Heart left ventricle (tissue), 16 donors: ENCODE measurements around the gene TRMT61A. TPM values are rescaled to one million over a fixed set of nuclear protein-coding genes. Genes with fewer than 3 reads are reported as not detected.

ENCODE experiments used
- ATAC-seq, 4 donors: fragments of 200-7000 bp; cut with Tn5 transposase; one replicate each; pipeline ENCODE4 v1.9.1; 2020 to 2022; ENCODE audit warnings: moderate library complexity in 4 of 4, mild to moderate bottlenecking in 3 of 4, moderate number of reproducible peaks in 1 of 4
- DNase-seq, 5 donors: peaks; one replicate each; pipeline ENCODE4 v3.0.0-alpha.2; 2020
- H3K27ac ChIP-seq, 12 donors: fragments of 200-600 bp; sonication (generic) in 4 of 12; one replicate each; pipeline versions ENCODE4 v1.5.0 to v1.8.0; 2016 to 2022; ENCODE audit warnings: mild to moderate bottlenecking in 2 of 12
- H3K27me3 ChIP-seq, 9 donors: fragments of 200-600 bp; sonication (generic) in 2 of 9; one replicate each; pipeline versions ENCODE4 v1.5.1 to v1.8.0; 2016 to 2022; ENCODE audit warnings: mild to moderate bottlenecking in 3 of 9
- H3K36me3 ChIP-seq, 9 donors: fragments of 200-600 bp; sonication (generic) in 2 of 9; one replicate each; pipeline versions ENCODE4 v1.5.0 to v1.8.0; 2018 to 2022; ENCODE audit warnings: mild to moderate bottlenecking in 2 of 9
- H3K4me1 ChIP-seq, 12 donors: fragments of 200-600 bp; sonication (generic) in 4 of 12; one replicate each; pipeline versions ENCODE4 v1.5.0 to v1.8.0; 2016 to 2022; ENCODE audit warnings: mild to moderate bottlenecking in 3 of 12
- H3K4me3 ChIP-seq, 12 donors: fragments of 200-600 bp; sonication (generic) in 4 of 12; one replicate each; pipeline versions ENCODE4 v1.5.0 to v1.8.0; 2017 to 2022; ENCODE audit warnings: mild to moderate bottlenecking in 9 of 12, moderate library complexity in 4 of 12
- H3K9me3 ChIP-seq, 12 donors: fragments of 200-600 bp; sonication (generic) in 4 of 12; one replicate each; pipeline versions ENCODE4 v1.5.0 to v1.8.0; 2016 to 2022; ENCODE audit warnings: mild to moderate bottlenecking in 1 of 12
- POLR2A ChIP-seq, 2 donors: fragments of 450-650 bp; IDR thresholded peaks; one replicate each; pipeline ENCODE4 v1.6.1; 2017; ENCODE audit warnings: antibody characterized with exemption in 2 of 2, mild to moderate bottlenecking in 2 of 2, moderate library complexity in 2 of 2
- WGBS, 4 donors: extraction: QIAGEN DNeasy Blood & Tissue Kit in 2 of 4; methylation state at CpG; one replicate each; pipeline versions ENCODE4 v1.1.5 to v1.1.7; 2013 to 2018; 5-methylcytosine and 5-hydroxymethylcytosine counted together
- intact Hi-C, 10 donors: fragments of 100-400 bp; cut with DNase I; formaldehyde crosslinking; loops; one replicate each; pipeline versions ENCODE4 v1.11.1 to v1.14.2; 2022
- polyA plus RNA-seq, 2 donors: library from polyadenylated mRNA; stranded (reverse); fragments of 200-250 nt; gene quantifications; one replicate each; pipeline ENCODE4 v1.2.3, GENCODE V29; 2013
- total RNA-seq, 9 donors: library from RNA; depleted of rRNA in 2 of 9; stranded (reverse); fragments of >200 nt in 2 of 9; fragmentation: NEBNext Ultra II Directional in 3 of 9; extraction: Animal tissue kit (Norgen Biotek cat#: 25700) in 3 of 9; gene quantifications; one replicate each; pipeline versions ENCODE4 v1.1.0 to v1.2.4, GENCODE V29; 2016 to 2023
- TF ChIP-seq, protein P1 (sequence below), 12 donors: fragments of 200-600 bp; sonication (generic) in 4 of 12; IDR thresholded peaks; one replicate each; pipeline versions ENCODE4 v1.5.0 to v1.8.0; 2018 to 2022; ENCODE audit warnings: antibody characterized with exemption in 12 of 12, mild to moderate bottlenecking in 5 of 12
- donor health status: ischemic (EF 13 %, LVEDD 7.1; RV severe dilation, severe dysfunction).
- donor health status: healthy with polysubstance abuse.
- donor health status: DM: no; HTN: yes; CAD: no.
- donor health status: DM: no; HTN: no; CAD: no.
- donor health status: ischemic (EF 25% LVEDD 6.9; RV normal size, moderate dysfunction).
- donor health status: ischemic (EF 25% LVEDD 5.7; RV mildly dilated, moderate dysfunction).
- donor health status: healthy.
- donor health status: DM: yes; HTN: yes; CAD: no.
- donor health status: ischemic (EF 35%, LVEDD 5.7; RV mildly dilated, moderate dysfunction).
- donor health status: nonischemic (EF 11% LVEDD 7.7; RV severe dilation, severe dysfunction).
- donor health status: DM: yes; HTN: yes; CAD: no.
- donor health status: PGD.
- donor health status: ischemic (EF 29% LVEDD 5.4; RV normal size, mild dysfunction).
- donor health status: nonischemic (EF 23%, LVEDD 6.1; RV moderate dilation, normal function).

Gene TRMT61A
- total and polyA plus RNA-seq, 11 donors: 3.2 to 15.9 (median 5.2) TPM

DNA sequence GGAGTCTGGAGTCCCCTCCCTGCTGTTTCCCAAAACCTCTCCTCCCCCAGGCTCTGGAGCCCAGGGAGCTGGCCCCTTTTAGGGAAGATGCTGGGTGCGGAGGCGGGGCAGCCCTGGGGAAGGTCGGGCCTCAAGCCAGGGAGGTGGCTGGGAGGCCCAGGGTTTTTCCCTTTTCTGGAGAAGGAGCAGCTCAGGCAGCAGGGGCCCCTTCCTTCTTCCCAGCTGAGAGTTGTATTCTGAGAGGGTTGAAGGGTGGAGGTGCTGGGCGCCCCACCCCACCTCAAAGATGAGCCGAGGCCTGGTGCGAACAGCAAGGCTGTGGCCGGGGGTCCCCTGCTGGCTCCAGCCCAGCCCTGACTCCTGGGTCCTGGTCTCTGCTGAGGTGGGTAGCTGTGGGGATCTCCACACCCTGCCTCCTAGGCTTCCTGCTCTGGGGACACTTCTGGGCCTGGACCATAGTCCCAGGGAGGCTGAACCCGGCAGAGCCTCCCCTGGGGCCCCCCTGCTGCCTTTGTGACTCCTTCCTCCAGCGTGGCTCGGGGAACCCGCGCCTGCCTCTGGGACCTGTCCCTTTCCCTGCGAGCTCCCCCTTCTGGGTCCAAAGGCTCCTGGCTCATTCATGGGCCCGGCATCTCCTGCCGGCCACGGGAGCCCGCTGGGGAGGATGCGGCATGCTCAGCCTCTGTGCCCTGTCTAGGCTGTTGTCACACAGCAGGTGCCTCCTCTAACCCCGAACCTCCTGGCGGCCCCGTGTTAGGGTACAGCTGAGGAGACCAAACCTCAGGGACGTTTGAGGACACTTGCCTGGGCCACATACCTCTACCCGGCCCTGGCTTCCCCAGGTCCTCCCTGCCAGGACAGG, 4.4 kb downstream of the TRMT61A start:
- Histone ChIP-seq H3K4me1 (peaks cover 3 to 33% (median 23%) of the 10 kb centered on the region in 12 donors), H3K27ac (peak overlapping the region in 3 of 12 donors; percentile 34 to 91 (median 34)), H3K27me3 (no peaks in the 10 kb centered on the region), H3K4me3 (no peak overlapping the region), H3K9me3 (no peaks in the 10 kb centered on the region), H3K36me3 (peaks cover 0 to 29% (median 4%) of the 10 kb centered on the region in 9 donors)
- ATAC-seq: no peak
- WGBS, 4 donors: 63 to 85% (median 84%) methylated on average over 8 to 23 of the region's 23 CpGs
- no peak for DNase-seq
- TF ChIP-seq POLR2A (IDR thresholded peaks at IDR 0.05): no peak
- TF ChIP-seq, protein P1, sequence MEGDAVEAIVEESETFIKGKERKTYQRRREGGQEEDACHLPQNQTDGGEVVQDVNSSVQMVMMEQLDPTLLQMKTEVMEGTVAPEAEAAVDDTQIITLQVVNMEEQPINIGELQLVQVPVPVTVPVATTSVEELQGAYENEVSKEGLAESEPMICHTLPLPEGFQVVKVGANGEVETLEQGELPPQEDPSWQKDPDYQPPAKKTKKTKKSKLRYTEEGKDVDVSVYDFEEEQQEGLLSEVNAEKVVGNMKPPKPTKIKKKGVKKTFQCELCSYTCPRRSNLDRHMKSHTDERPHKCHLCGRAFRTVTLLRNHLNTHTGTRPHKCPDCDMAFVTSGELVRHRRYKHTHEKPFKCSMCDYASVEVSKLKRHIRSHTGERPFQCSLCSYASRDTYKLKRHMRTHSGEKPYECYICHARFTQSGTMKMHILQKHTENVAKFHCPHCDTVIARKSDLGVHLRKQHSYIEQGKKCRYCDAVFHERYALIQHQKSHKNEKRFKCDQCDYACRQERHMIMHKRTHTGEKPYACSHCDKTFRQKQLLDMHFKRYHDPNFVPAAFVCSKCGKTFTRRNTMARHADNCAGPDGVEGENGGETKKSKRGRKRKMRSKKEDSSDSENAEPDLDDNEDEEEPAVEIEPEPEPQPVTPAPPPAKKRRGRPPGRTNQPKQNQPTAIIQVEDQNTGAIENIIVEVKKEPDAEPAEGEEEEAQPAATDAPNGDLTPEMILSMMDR (IDR thresholded peaks at IDR 0.05): no peak
- intact Hi-C loops: no loop called here

DNA sequence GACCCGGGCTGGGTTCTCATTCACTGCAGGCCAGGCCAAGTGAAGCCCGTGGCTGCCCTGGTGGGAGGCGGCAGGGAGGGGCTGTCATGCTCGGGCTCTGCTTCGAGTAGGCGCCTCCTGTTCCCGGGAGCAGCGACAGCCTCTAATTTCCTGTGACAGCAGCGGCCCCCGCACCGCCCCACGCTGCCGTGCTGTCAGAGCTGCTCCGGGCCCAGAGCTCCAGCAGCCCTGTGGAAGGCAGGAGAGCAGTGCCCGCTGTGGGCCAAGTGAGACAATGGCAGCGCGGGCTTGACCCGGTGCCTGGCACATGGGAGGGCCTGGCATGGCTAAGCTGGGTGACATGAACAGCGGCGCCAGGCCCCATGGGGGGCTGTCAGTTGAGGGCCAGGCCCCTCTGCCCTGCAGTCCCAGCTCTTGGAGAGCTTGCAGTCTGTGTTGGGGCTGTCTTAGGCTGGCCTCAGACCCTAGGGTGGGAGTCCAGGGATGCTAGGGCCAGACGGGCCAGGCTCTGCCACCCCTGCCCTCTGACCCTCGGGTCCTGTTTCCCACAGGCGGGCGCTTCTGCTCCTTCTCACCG, 5.1 kb downstream of the TRMT61A start:
- ATAC-seq: no peak
- no peaks in the 10 kb centered on the region for H3K27me3 ChIP-seq
- H3K4me3 ChIP-seq: no peak overlapping the region
- H3K4me1 ChIP-seq: peaks cover 3 to 36% (median 26%) of the 10 kb centered on the region in 12 donors
- TF ChIP-seq POLR2A (IDR thresholded peaks at IDR 0.05): no peak
- TF ChIP-seq, protein P1 (IDR thresholded peaks at IDR 0.05): no peak
- intact Hi-C loops: no loop called here
- DNase-seq: no peak
- no peaks in the 10 kb centered on the region for H3K9me3 ChIP-seq
- 78 to 93% (median 90%) methylated on average over 9 to 25 of the region's 25 CpGs for WGBS, 4 donors
- H3K36me3 ChIP-seq: peaks cover 0 to 29% (median 4%) of the 10 kb centered on the region in 9 donors
- H3K27ac ChIP-seq: peak overlapping the region in 2 of 12 donors; percentile 34 to 91

DNA sequence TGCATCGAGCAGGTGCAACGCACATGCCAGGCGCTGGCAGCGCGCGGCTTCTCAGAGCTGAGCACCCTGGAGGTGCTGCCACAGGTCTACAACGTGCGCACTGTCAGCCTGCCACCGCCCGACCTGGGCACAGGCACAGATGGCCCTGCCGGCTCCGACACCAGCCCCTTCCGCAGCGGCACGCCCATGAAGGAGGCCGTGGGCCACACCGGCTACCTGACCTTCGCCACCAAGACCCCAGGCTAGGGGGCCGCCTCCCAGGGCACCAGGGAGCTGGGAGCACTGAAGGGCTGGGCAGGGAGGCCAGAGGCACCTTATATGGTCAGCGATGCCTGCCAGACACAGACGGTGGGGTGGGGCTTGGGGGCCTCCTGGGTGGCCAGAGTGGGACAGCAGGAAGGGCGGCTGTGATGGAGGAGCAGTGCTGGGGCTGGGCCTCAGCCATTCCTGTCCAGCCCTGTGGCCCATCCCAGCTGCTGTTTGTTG, 5.6 kb downstream of the TRMT61A start:
- no peak for DNase-seq
- 86 to 93% (median 88%) methylated on average over 12 to 22 of the region's 22 CpGs for WGBS, 4 donors
- Histone ChIP-seq H3K27me3 (no peaks in the 10 kb centered on the region), H3K27ac (peak overlapping the region in 2 of 12 donors; percentile 14 to 91), H3K4me3 (no peak overlapping the region), H3K36me3 (peaks cover 0 to 29% (median 4%) of the 10 kb centered on the region in 9 donors), H3K4me1 (peaks cover 3 to 37% (median 27%) of the 10 kb centered on the region in 12 donors), H3K9me3 (no peaks in the 10 kb centered on the region)
- intact Hi-C loops: no loop called here
- no peak for TF ChIP-seq POLR2A (IDR thresholded peaks at IDR 0.05)
- TF ChIP-seq, protein P1 (IDR thresholded peaks at IDR 0.05): no peak
- no peak for ATAC-seq
